ENCODE data around the gene YTHDC2.

The YTHDC2 gene

DNA sequence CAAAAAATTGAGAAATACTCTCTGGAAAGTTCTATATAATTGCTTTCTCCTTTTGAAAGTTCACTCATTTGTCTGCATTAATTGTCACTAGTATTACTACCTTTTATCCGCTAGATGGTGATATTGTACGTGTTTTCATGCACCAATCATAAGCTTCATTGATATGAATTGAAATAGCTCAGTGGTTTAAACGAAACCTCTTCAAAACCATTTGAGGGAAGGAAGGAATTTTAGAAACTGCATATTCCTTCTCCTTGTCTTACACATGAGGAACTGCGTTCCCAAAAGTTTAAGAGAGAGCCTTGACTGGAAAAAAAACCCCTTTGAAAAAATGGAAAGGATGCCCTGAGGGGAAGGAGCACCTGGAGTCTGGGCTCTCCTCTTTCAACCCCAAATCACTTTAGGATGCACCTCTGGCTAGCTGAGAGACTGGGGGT, 98.6 kb downstream of the YTHDC2 start:
- Histone ChIP-seq H3K9me3 (ENCODE audit: low read length) (no peaks in the 10 kb centered on the region), H3K36me3 (ENCODE audit: insufficient read depth, low read length) (no peaks in the 10 kb centered on the region), H3K4me2 (ENCODE audit: low read length) (no peak overlapping the region), H3K27me3 (ENCODE audit: insufficient read depth, low read length) (no peaks in the 10 kb centered on the region; the same call in 1 of the 2 replicates), H3F3A (ENCODE audit: insufficient read depth, low read length) (no peaks in the 10 kb centered on the region), H4K20me1 (ENCODE audit: insufficient read depth, low read length) (no peaks in the 10 kb centered on the region), H3K4me3 (ENCODE audit: low read depth, low read length, poor library complexity, severe bottlenecking) (no peak overlapping the region), H3K27ac (ENCODE audit: low read depth, low read length, poor library complexity, severe bottlenecking) (no peak overlapping the region), H3K4me1 (ENCODE audit: insufficient read depth, low read length, severe bottlenecking) (no peaks in the 10 kb centered on the region), H3K9ac (ENCODE audit: low read length) (no peak overlapping the region), H3K79me2 (ENCODE audit: insufficient read depth, low read length) (no peaks in the 10 kb centered on the region), H3K9me2 (ENCODE audit: low read depth, low read length) (no peaks in the 10 kb centered on the region), H2AFZ (ENCODE audit: low read length) (no peak overlapping the region)
- no peak for TF ChIP-seq EZH2 (IDR thresholded peaks at IDR 0.05; ENCODE audit: borderline replicate concordance, low read length)
- TF ChIP-seq, protein P1, sequence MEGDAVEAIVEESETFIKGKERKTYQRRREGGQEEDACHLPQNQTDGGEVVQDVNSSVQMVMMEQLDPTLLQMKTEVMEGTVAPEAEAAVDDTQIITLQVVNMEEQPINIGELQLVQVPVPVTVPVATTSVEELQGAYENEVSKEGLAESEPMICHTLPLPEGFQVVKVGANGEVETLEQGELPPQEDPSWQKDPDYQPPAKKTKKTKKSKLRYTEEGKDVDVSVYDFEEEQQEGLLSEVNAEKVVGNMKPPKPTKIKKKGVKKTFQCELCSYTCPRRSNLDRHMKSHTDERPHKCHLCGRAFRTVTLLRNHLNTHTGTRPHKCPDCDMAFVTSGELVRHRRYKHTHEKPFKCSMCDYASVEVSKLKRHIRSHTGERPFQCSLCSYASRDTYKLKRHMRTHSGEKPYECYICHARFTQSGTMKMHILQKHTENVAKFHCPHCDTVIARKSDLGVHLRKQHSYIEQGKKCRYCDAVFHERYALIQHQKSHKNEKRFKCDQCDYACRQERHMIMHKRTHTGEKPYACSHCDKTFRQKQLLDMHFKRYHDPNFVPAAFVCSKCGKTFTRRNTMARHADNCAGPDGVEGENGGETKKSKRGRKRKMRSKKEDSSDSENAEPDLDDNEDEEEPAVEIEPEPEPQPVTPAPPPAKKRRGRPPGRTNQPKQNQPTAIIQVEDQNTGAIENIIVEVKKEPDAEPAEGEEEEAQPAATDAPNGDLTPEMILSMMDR (IDR thresholded peaks at IDR 0.05; ENCODE audit: low read length) = peak; percentile 67

DNA sequence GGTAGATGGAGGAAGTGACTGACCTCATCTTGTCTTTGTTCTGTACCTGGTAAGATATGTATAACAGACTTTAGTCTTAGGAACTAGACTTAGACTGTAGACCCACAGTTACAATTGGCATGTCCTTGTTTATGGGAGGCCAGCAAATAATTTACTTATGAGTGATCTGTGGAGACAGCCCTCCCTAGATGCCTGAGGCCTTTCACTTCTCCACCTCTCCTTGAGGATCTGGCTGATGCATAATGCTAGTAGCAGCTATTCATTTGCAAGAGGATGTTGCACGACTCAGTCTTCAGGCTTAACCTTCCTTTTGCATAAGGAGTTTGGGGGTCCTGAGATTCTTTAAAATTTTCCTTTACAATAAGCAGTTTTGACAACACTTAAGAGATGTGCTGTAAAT, 100.7 kb downstream of the YTHDC2 start:
- Histone ChIP-seq H3K9me3 (ENCODE audit: low read length) (no peaks in the 10 kb centered on the region), H3K27me3 (ENCODE audit: insufficient read depth, low read length) (no peaks in the 10 kb centered on the region; the same call in 1 of the 2 replicates), H3K9ac (ENCODE audit: low read length) (no peak overlapping the region), H3K36me3 (ENCODE audit: insufficient read depth, low read length) (no peaks in the 10 kb centered on the region), H3K4me1 (ENCODE audit: insufficient read depth, low read length, severe bottlenecking) (no peaks in the 10 kb centered on the region), H3K27ac (ENCODE audit: low read depth, low read length, poor library complexity, severe bottlenecking) (no peak overlapping the region), H3K4me3 (ENCODE audit: low read depth, low read length, poor library complexity, severe bottlenecking) (no peak overlapping the region), H3K79me2 (ENCODE audit: insufficient read depth, low read length) (no peaks in the 10 kb centered on the region), H3K9me2 (ENCODE audit: low read depth, low read length) (no peaks in the 10 kb centered on the region), H3K4me2 (ENCODE audit: low read length) (no peak overlapping the region), H4K20me1 (ENCODE audit: insufficient read depth, low read length) (no peaks in the 10 kb centered on the region), H3F3A (ENCODE audit: insufficient read depth, low read length) (no peaks in the 10 kb centered on the region), H2AFZ (ENCODE audit: low read length) (no peak overlapping the region)
- TF ChIP-seq EZH2 (IDR thresholded peaks at IDR 0.05; ENCODE audit: borderline replicate concordance, low read length) = no peak
- TF ChIP-seq, protein P1 (IDR thresholded peaks at IDR 0.05; ENCODE audit: low read length) = no peak

DNA sequence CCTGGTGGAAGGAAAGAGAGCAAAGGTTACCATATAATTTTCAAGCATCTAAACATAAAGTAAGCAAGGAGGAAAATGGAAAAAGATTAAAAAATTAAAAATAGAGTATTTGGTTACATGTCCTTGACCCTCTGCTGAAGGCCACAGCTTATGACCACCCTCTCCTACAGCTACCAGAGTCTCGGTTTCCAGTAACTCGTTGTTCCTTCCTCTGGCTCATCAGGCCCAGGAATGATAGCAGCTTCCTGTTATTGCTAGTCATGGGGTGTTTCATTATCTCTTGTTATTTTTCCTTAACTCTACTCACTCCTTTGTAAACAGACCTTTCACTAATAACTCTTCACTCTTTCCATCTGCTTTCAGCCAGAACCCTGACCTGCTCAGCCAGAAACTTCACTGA, 102.2 kb downstream of the YTHDC2 start:
- Histone ChIP-seq H2AFZ (ENCODE audit: low read length) (no peak overlapping the region), H3K27ac (ENCODE audit: low read depth, low read length, poor library complexity, severe bottlenecking) (no peak overlapping the region), H3K79me2 (ENCODE audit: insufficient read depth, low read length) (no peaks in the 10 kb centered on the region), H3K9me2 (ENCODE audit: low read depth, low read length) (no peaks in the 10 kb centered on the region), H3K4me3 (ENCODE audit: low read depth, low read length, poor library complexity, severe bottlenecking) (no peak overlapping the region), H3K9me3 (ENCODE audit: low read length) (no peaks in the 10 kb centered on the region), H3F3A (ENCODE audit: insufficient read depth, low read length) (no peaks in the 10 kb centered on the region), H3K4me1 (ENCODE audit: insufficient read depth, low read length, severe bottlenecking) (no peaks in the 10 kb centered on the region), H4K20me1 (ENCODE audit: insufficient read depth, low read length) (no peaks in the 10 kb centered on the region), H3K36me3 (ENCODE audit: insufficient read depth, low read length) (no peaks in the 10 kb centered on the region), H3K9ac (ENCODE audit: low read length) (no peak overlapping the region), H3K4me2 (ENCODE audit: low read length) (no peak overlapping the region), H3K27me3 (ENCODE audit: insufficient read depth, low read length) (no peaks in the 10 kb centered on the region)
- TF ChIP-seq EZH2 (IDR thresholded peaks at IDR 0.05; ENCODE audit: borderline replicate concordance, low read length) = no peak
- TF ChIP-seq, protein P1 (IDR thresholded peaks at IDR 0.05; ENCODE audit: low read length) = no peak

Measured in OCI-LY1 (cell line).